ENCODE measurements around the gene PRSS21. TPM values are rescaled to one million over a fixed set of nuclear protein-coding genes. Genes with fewer than 3 reads are reported as not detected.

Gene PRSS21
- total and polyA plus RNA-seq, 8 donors, result 0.59 to 3.2 (median 1.0) TPM; not detected in 1

- ATAC-seq (no peak), FAIRE-seq (no peak), DNase-seq (peak in 1 of 6 donors; percentile 41)
- WGBS, 2 donors, result 59 to 67% methylated on average over 26 of the region's 26 CpGs
- Histone ChIP-seq H3K4me3 (no peak overlapping the region), H3K27ac (no peak overlapping the region), H3K36me3 (no peaks in the 10 kb centered on the region), H3K4me1 (no peaks in the 10 kb centered on the region), H3K9me3 (no peaks in the 10 kb centered on the region), H3K27me3 (no peaks in the 10 kb centered on the region)
- intact Hi-C loops (cut with DNase I), result no loop called here
- no peak for TF ChIP-seq CTCF (IDR thresholded peaks at IDR 0.05)
Observed at GRCh38 chr16:2825049-2825742, 8.2 kb downstream of the PRSS21 start.

- peak in 1 of 6 donors; percentile 37 for DNase-seq
- no peak overlapping the region for H3K4me3 ChIP-seq
- no peaks in the 10 kb centered on the region for H3K4me1 ChIP-seq
- WGBS, 2 donors, result 69% methylated on average over 10 to 11 of the region's 11 CpGs
- no peak overlapping the region for H3K27ac ChIP-seq
- H3K9me3 ChIP-seq, result no peaks in the 10 kb centered on the region
- no peak for ATAC-seq
- TF ChIP-seq CTCF (IDR thresholded peaks at IDR 0.05), result no peak
- intact Hi-C loops (cut with DNase I), result no loop called here
- H3K36me3 ChIP-seq, result no peaks in the 10 kb centered on the region
- no peaks in the 10 kb centered on the region for H3K27me3 ChIP-seq
- no peak for FAIRE-seq
Observed at GRCh38 chr16:2825906-2826305, 8.9 kb downstream of the PRSS21 start.

GRCh38 chr16:2826591-2827373, 9.7 kb downstream of the PRSS21 start:
- no peak for TF ChIP-seq CTCF (IDR thresholded peaks at IDR 0.05)
- WGBS, 2 donors, result 51 to 57% methylated on average over 19 of the region's 19 CpGs
- no peak for ATAC-seq
- Histone ChIP-seq H3K27ac (no peak overlapping the region), H3K4me1 (no peaks in the 10 kb centered on the region), H3K27me3 (no peaks in the 10 kb centered on the region), H3K4me3 (no peak overlapping the region), H3K9me3 (no peaks in the 10 kb centered on the region), H3K36me3 (no peaks in the 10 kb centered on the region)
- no peak for FAIRE-seq
- intact Hi-C loops (cut with DNase I), result no loop called here
- peak in 1 of 6 donors; percentile 41 for DNase-seq

- Histone ChIP-seq H3K27ac (no peak overlapping the region), H3K4me1 (no peaks in the 10 kb centered on the region), H3K4me3 (no peak overlapping the region), H3K9me3 (no peaks in the 10 kb centered on the region), H3K36me3 (no peaks in the 10 kb centered on the region), H3K27me3 (no peaks in the 10 kb centered on the region)
- ATAC-seq (no peak), DNase-seq (peak in 1 of 6 donors; percentile 30), FAIRE-seq (no peak)
- intact Hi-C loops (cut with DNase I), result no loop called here
- TF ChIP-seq CTCF (IDR thresholded peaks at IDR 0.05), result no peak
- 68 to 77% methylated on average over 15 of the region's 15 CpGs for WGBS, 2 donors
Observed at GRCh38 chr16:2827374-2827791, 10.3 kb downstream of the PRSS21 start.

Measured in pancreas (tissue), 10 donors.